AG10803 (cell line): ENCODE data around the gene CEACAM19.
"Not testable (repeated sequence)": the region's sequence is repeated elsewhere in the genome, so short reads cannot be mapped to it uniquely, and the experiment has no call there.

Experiments
- DNase-seq: peaks from one replicate; pipeline ENCODE4 v3.0.0; 2010; ENCODE audit warnings: low read depth
- H3K4me3 ChIP-seq: 2 replicates; pipeline ENCODE4 v1.5.1; 2011; ENCODE audit warnings: mild to moderate bottlenecking, low read length, control low read depth
- TF ChIP-seq, protein P1 (sequence below): conservative IDR thresholded peaks from 2 replicates; pipeline ENCODE4 v1.5.1; 2011; ENCODE audit warnings: mild to moderate bottlenecking, low read length, control low read depth, inconsistent platforms

The CEACAM19 gene

DNA sequence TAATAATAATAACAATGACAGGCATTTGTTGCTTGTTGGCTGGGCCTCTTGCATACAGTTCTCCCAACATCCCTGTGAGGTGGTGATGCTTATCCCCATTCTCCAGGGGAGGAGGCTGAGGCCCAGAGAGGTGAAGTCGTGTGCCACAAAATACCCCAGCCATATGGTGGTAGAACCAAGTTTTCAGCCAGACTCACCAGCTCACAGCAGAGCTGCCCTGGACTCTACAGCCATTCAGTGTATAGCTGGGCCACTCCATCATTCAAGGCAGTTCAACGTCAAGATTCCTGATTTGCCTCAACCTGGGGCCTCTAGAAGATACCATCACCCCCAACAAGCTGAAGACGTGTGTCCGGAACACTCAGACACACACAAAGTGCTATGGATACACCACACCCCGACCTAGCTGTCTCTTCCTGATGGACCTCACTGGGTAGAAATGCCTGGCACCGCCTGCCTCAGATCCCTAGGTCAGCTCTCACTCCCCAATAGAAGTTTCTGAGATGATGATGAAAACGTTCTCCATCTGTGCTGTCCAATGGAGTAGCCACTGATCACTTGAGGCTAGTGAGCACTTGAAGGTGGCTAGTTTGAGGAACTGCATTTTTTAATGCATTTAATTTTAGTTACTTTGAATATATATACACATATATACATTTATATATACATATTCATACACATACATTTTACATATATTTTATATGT lies 4.3 kb upstream of the CEACAM19 start:
- DNase-seq: no peak
- no peak overlapping the region for H3K4me3 ChIP-seq
- TF ChIP-seq, protein P1, sequence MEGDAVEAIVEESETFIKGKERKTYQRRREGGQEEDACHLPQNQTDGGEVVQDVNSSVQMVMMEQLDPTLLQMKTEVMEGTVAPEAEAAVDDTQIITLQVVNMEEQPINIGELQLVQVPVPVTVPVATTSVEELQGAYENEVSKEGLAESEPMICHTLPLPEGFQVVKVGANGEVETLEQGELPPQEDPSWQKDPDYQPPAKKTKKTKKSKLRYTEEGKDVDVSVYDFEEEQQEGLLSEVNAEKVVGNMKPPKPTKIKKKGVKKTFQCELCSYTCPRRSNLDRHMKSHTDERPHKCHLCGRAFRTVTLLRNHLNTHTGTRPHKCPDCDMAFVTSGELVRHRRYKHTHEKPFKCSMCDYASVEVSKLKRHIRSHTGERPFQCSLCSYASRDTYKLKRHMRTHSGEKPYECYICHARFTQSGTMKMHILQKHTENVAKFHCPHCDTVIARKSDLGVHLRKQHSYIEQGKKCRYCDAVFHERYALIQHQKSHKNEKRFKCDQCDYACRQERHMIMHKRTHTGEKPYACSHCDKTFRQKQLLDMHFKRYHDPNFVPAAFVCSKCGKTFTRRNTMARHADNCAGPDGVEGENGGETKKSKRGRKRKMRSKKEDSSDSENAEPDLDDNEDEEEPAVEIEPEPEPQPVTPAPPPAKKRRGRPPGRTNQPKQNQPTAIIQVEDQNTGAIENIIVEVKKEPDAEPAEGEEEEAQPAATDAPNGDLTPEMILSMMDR: no peak

DNA sequence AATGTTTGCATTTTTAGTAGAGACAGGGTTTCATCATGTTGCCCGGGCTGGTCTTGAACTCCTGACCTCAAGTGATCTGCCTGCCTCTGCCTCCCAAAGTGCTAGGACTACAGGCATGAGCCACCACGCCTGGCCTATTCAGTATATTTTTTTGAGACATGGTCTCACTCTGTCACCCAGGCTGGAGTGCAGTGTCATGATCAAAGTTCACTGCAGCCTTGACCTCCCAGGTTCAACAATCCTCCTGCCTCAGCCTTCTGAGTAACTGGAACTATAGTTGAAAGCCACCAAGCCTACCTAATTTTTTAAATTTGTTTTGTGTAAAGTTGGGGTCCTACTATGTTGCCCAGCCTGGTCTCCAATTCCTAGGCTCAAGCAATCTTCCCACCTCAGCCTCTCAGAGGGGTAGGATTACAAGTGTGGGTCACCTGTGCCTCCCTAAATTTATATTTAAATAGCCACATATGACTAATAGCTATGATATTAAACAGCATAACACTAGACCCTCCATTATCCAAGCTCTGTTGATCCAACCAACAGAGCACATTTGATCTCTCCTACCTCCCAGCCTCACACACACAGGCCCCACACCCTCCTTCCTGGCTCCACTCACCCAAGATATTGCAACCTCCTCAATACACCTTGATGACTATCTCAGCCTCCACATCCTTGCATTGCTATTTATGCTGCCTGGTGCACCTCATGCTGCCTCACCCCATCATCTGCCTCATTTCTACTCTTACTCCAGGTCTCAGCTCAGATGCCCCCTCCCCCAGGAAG lies 2.1 kb upstream of the CEACAM19 start:
- DNase-seq: no peak
- TF ChIP-seq, protein P1: no peak
- no peak overlapping the region for H3K4me3 ChIP-seq

DNA sequence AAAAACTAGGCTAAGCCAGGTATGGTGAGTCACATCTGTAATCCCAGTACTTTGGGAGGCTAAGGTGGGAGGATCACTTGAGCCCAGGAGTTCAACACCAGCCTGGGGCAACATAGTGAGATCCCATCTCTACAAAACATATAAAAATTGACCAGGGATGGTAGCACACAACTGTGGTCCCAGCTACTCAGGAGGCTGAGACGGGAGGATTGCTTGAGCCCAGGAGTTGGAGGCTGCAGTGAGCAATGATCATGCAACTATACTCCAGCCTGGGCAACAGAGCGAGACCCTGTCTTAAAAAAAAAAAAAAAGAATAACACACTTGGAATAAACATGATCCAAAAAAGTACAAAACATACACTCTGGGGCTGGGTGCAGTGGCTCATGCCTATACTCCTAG lies 1.3 kb upstream of the CEACAM19 start:
- not testable (repeated sequence) for DNase-seq, H3K4me3 ChIP-seq

DNA sequence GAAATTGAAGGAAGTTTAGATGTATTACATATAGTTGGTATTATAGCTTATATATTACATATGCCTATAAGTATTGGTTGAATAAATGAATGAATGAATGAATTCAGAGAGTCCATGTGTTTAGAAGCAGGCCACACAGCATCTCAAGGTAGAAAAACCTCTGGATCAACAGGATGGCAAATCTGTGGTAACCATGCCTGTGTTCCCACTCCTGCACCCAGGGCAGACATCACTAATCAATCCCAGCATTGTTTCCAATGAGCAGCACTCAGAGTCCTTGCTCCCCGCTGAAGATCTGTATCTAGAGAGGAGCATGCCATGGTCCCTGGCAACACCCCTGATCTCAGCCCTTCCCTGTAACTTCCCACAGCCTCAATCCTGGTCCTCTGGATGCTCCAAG lies 944 bp downstream of the CEACAM19 start:
- no peak for DNase-seq
- no peak overlapping the region for H3K4me3 ChIP-seq
- TF ChIP-seq, protein P1: no peak

DNA sequence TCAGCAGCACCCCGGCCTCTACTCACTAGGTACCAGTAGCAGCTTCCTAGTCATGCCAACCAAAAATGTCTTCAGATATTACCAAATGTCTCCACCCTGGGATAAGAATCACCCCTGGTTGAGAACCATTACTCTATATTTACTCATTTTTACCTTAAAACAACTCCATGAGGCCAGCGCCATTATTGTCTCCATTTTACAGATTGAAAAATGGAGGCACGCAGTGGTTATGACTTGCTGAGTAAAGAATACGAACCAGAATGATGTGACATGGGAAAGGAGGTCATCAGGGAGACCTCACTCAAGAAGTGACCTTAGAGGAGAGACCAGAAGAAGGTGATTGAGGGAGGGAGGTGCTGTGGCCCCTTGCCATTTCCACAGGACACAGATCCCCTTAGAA lies 2.2 kb downstream of the CEACAM19 start:
- DNase-seq: no peak
- no peak overlapping the region for H3K4me3 ChIP-seq

DNA sequence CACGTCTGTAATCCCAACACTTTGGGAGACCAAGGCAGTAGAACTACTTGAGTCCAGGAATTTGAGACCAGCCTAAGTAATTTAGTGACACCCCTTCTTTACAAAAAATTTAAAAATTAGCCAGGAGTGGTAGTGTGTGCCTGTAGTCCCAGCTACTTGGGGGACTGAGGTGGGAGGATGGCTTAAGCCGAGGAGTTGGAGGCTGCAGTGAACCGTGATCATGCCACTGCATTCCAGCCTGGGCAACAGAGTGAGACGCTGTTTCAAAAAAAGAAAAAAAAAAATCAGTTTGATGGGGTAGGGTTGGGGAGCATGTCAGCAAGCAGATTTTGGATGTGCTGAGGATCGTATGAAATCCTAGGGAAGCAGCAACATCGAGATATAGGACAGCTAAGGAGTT lies 4.2 kb downstream of the CEACAM19 start:
- no peak overlapping the region for H3K4me3 ChIP-seq
- DNase-seq: no peak
- TF ChIP-seq, protein P1: no peak

More for the DNA sequence above, 2.2 kb downstream of the CEACAM19 start:
- TF ChIP-seq, protein P1: no peak

DNA sequence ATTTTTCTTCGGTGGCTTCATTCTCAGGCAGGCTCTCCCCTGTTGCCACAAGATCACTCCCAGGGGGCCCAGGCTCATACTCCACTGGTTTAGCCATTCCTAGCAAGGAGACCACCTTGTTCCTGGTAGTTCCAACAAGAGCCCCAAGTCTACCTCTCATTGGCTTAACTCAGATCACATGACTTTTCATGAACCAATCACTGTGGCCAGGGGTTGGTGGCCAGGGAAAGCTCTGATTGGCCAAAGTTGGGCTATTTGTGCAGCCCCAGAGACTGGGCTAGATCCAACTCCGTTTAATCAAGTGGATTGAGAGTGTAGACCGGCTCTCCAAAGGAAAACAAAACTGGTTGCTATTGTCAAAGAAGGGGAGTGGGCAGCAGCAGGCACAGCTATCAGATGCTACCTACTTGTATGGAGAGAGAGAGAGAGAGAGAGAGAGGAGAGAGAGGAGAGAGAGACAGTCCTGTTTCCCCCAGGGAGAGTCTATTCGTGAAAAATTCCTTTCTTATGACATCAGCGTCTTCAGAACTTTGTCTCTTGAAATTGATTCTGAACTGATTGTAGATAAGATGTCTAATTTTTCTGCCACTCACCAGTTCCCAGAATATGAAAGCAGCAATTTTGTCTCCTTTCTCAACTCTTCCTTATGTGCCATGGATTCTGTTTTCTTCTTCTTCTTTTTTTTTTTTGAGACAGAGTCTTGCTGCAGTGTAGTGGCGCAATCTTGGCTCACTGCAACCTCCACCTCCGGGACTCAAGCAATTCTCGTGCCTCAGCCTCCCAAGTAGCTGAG lies 5.9 kb downstream of the CEACAM19 start:
- TF ChIP-seq, protein P1: no peak
- H3K4me3 ChIP-seq: no peak overlapping the region
- DNase-seq: peak; percentile 56
